Fibroblast of lung (primary cell): ENCODE data around the gene YKT6. TPM values are rescaled to one million over a fixed set of nuclear protein-coding genes. Genes with fewer than 3 reads are reported as not detected.

Experiments
- DNase-seq, 2 donors: peaks; one replicate each; pipeline versions ENCODE4 v3.0.0 to v3.0.0-alpha.2; 2010; ENCODE audit warnings: low read depth in 2 of 2
- H2AFZ ChIP-seq: 2 replicates; pipeline ENCODE4 v1.5.1; 2012; ENCODE audit warnings: low read length, control low read depth, inconsistent platforms
- H3K27ac ChIP-seq: 2 replicates; pipeline ENCODE4 v1.5.1; 2011; ENCODE audit warnings: low read length, control low read depth; ENCODE audit not compliant: insufficient read depth
- H3K27me3 ChIP-seq: 2 replicates; pipeline ENCODE4 v1.5.1; 2011; ENCODE audit warnings: mild to moderate bottlenecking, low read length; ENCODE audit not compliant: control insufficient read depth, insufficient read depth
- H3K36me3 ChIP-seq: 2 replicates; pipeline ENCODE4 v1.5.1; 2011; ENCODE audit warnings: low read length; ENCODE audit not compliant: control insufficient read depth, insufficient read depth
- H3K4me1 ChIP-seq: 2 replicates; pipeline ENCODE4 v1.5.1; 2011; ENCODE audit warnings: low read length; ENCODE audit not compliant: control insufficient read depth, insufficient read depth; ENCODE audit errors: extremely low read depth
- H3K4me2 ChIP-seq: 2 replicates; pipeline ENCODE4 v1.5.1; 2011; ENCODE audit warnings: low read length, control low read depth; ENCODE audit not compliant: insufficient read depth; ENCODE audit errors: extremely low read depth
- H3K4me3 ChIP-seq, 4 experiments: fragments of 200-600 bp in 1 of 4; sonication (generic) in 1 of 4; replicated peaks in 1 of 4; 2 replicates each; pipeline ENCODE4 v1.5.1; 2011 to 2016; ENCODE audit warnings: low read length in 4 of 4, low read depth in 3 of 4, mild to moderate bottlenecking in 3 of 4, control low read depth in 2 of 4, inconsistent platforms in 1 of 4, mixed read lengths in 1 of 4; ENCODE audit not compliant: insufficient read depth in 1 of 4; ENCODE audit errors: control extremely low read depth in 1 of 4
- H3K79me2 ChIP-seq: 2 replicates; pipeline ENCODE4 v1.5.1; 2012; ENCODE audit warnings: mild to moderate bottlenecking, low read length, inconsistent platforms; ENCODE audit not compliant: control insufficient read depth, insufficient read depth
- H3K9ac ChIP-seq: 2 replicates; pipeline ENCODE4 v1.5.1; 2011; ENCODE audit warnings: mild to moderate bottlenecking, low read length, control low read depth; ENCODE audit not compliant: insufficient read depth
- H3K9me3 ChIP-seq: 2 replicates; pipeline ENCODE4 v1.5.1; 2012; ENCODE audit warnings: low read depth, low read length; ENCODE audit not compliant: control insufficient read depth, insufficient read depth
- H4K20me1 ChIP-seq: 2 replicates; pipeline ENCODE4 v1.5.1; 2011; ENCODE audit warnings: low read length; ENCODE audit not compliant: control insufficient read depth, insufficient read depth; ENCODE audit errors: extremely low read depth
- EZH2 ChIP-seq: IDR thresholded peaks from 2 replicates; pipeline ENCODE4 v1.5.1; 2012; ENCODE audit warnings: low read length, control low read depth, mild to moderate bottlenecking; ENCODE audit errors: missing control alignments
- polyA plus RNA-seq, 2 donors: library from polyadenylated mRNA; depleted of rRNA in 1 of 2; stranded (reverse) in 1 of 2; unstranded in 1 of 2; fragments of >200 nt; gene quantifications; 2 replicates each; pipeline ENCODE4 v1.2.1, GENCODE V29; 2011 to 2012; ENCODE audit warnings: missing spikeins in 1 of 2
- total RNA-seq: library from RNA; depleted of rRNA; stranded (reverse); fragments of >200 nt; gene quantifications from 2 replicates; pipeline ENCODE4 v1.2.1, GENCODE V29; 2014
- TF ChIP-seq, protein P1 (sequence below), 2 donors: IDR thresholded peaks in 1 of 2; conservative IDR thresholded peaks in 1 of 2; 1 replicate in 1 of 2; 2 replicates in 1 of 2; pipeline ENCODE4 v1.5.1; 2011 to 2012; ENCODE audit warnings: low read length in 2 of 2, control low read depth in 1 of 2, inconsistent platforms in 1 of 2, low read depth in 1 of 2, mild to moderate bottlenecking in 1 of 2

The YKT6 gene
- total and polyA plus RNA-seq, 2 donors (not counting 1 experiment from before 2014, with no cell fraction given): 90.0 to 99.0 TPM

DNA sequence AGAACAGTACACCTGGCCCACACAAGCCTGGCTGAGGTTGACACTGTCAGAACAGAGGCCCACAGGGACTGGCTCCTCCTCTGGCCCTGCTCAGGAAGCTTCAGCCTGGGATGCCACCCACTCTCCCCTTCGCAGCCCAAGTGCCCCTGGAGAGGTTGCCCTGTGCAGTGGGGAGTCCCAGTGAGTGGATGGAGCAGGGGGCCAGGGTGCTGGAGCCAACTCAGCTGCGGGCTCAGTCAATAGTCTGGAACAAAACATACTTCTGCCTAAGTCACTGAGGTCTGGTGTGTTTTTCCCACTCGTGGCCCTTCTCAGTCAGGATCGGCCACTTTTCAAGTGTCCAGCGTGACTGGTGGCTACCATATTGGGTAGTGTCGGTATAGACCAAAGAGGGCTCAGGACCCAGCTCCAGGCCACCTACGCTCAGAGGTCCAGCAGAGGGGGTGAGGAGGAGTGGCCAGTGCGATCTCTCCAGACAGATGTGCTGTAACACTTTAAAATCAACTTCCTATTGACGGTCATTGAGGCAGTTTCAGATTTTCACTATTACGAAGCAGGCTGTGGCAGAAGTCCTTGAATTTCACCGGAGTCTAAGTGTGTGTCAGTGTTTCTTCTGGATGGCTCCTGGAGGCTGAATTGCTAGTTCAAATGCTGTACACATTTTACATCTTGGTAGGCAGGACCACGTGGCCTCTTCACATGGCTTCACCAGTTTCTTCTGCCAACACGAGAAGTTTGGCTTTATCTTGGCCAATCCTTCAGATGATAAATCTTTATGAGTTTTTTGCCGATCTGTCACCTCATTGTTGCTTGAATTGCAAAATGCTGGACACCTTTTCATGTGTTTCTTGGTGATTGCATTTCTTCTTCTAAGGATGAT, 10.5 kb upstream of the YKT6 start:
- no peak for DNase-seq
- no peaks in the 10 kb centered on the region for H3K9me3 ChIP-seq
- no peaks in the 10 kb centered on the region for H3K36me3 ChIP-seq
- H4K20me1 ChIP-seq: no peaks in the 10 kb centered on the region
- peaks cover 9% of the 10 kb centered on the region for H3K27me3 ChIP-seq
- TF ChIP-seq, protein P1, sequence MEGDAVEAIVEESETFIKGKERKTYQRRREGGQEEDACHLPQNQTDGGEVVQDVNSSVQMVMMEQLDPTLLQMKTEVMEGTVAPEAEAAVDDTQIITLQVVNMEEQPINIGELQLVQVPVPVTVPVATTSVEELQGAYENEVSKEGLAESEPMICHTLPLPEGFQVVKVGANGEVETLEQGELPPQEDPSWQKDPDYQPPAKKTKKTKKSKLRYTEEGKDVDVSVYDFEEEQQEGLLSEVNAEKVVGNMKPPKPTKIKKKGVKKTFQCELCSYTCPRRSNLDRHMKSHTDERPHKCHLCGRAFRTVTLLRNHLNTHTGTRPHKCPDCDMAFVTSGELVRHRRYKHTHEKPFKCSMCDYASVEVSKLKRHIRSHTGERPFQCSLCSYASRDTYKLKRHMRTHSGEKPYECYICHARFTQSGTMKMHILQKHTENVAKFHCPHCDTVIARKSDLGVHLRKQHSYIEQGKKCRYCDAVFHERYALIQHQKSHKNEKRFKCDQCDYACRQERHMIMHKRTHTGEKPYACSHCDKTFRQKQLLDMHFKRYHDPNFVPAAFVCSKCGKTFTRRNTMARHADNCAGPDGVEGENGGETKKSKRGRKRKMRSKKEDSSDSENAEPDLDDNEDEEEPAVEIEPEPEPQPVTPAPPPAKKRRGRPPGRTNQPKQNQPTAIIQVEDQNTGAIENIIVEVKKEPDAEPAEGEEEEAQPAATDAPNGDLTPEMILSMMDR (conservative IDR thresholded peaks at IDR 0.05 in 1 of 2, IDR thresholded peaks at IDR 0.05 in 1 of 2; ENCODE audit: low read depth in 1 of 2, low read length in 2 of 2): no peak
- no peak for TF ChIP-seq EZH2
- no peaks in the 10 kb centered on the region for H3K79me2 ChIP-seq
- peaks cover under 1% of the 10 kb centered on the region for H3K4me1 ChIP-seq
- H3K9ac ChIP-seq: no peak overlapping the region
- H3K4me2 ChIP-seq: no peak overlapping the region
- H3K27ac ChIP-seq: no peak overlapping the region
- H3K4me3 ChIP-seq: no peak overlapping the region
- no peak overlapping the region for H2AFZ ChIP-seq

DNA sequence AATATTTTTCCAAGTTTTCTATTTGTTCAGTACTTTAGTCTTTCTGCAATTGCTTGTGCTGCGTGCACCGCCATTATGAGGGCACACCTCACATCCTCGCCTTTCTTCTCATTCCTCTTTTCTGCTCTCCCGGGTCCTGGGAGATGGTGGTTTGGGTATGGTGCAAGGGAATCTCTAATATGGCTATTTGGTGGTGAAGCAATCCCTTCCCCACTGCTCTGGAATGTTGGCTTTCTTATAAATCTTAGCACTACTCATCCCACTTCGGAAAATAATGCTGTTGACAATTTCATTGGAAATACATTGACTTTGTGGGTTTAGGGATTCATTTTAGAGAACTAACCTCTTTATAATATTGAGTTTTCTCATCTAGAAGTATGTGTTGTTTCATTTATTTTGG, 9.6 kb upstream of the YKT6 start:
- TF ChIP-seq EZH2: no peak
- TF ChIP-seq, protein P1 (conservative IDR thresholded peaks at IDR 0.05 in 1 of 2, IDR thresholded peaks at IDR 0.05 in 1 of 2; ENCODE audit: low read depth in 1 of 2, low read length in 2 of 2): no peak
- H4K20me1 ChIP-seq: no peaks in the 10 kb centered on the region
- no peak overlapping the region for H3K4me3 ChIP-seq
- H3K36me3 ChIP-seq: no peaks in the 10 kb centered on the region
- H3K4me2 ChIP-seq: no peak overlapping the region
- peaks cover 9% of the 10 kb centered on the region for H3K27me3 ChIP-seq
- H3K27ac ChIP-seq: no peak overlapping the region
- no peaks in the 10 kb centered on the region for H3K4me1 ChIP-seq
- no peaks in the 10 kb centered on the region for H3K9me3 ChIP-seq
- H3K79me2 ChIP-seq: no peaks in the 10 kb centered on the region
- no peak overlapping the region for H3K9ac ChIP-seq
- H2AFZ ChIP-seq: no peak overlapping the region
- no peak for DNase-seq

DNA sequence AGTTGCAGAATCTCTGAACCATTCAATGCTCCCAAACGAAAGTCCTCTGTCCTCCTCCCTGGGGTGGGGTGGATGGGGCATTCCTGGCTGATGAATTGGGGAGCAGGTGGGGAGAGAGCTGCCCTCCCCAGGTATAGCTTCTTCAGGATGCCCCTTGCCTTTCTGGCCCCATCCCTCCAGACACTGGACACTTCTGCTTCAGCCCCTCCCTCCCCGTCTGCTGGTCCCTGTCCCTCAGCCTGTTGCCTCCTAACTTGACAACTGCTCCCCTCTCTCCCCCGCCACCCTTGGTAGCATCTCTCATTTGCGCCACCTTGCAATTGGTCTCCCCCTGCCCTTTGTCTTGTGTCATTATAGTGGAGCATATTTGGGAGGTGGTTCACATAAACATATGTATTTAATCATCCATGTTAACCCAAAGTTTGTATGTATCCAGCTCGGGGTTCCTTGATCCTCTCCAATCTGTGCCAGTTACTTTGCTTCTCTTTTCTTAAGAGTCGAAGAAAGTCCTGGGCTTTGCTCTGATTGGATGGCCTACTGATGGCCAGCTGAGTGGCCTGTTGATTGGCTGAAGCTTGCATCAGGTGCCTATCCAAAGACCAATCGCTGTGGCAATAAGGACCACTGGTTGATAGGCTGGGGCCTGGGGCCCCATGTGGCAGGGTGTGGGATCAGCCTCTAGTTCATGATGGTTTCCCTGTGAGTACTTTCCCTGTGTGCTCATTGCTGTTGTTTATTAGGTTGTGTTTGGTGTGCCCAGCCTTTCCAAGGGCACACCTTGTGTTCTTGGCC, 7.6 kb upstream of the YKT6 start:
- Histone ChIP-seq H4K20me1 (no peaks in the 10 kb centered on the region), H3K4me2 (no peak overlapping the region), H3K4me3 (no peak overlapping the region), H3K79me2 (no peaks in the 10 kb centered on the region), H3K4me1 (no peaks in the 10 kb centered on the region), H3K9me3 (no peaks in the 10 kb centered on the region), H2AFZ (no peak overlapping the region), H3K9ac (no peak overlapping the region), H3K36me3 (no peaks in the 10 kb centered on the region), H3K27me3 (peaks cover 9% of the 10 kb centered on the region), H3K27ac (no peak overlapping the region)
- no peak for DNase-seq
- no peak for TF ChIP-seq EZH2
- TF ChIP-seq, protein P1 (conservative IDR thresholded peaks at IDR 0.05 in 1 of 2, IDR thresholded peaks at IDR 0.05 in 1 of 2; ENCODE audit: low read depth in 1 of 2, low read length in 2 of 2): no peak
